Endothelial cell of umbilical vein (primary cell): ENCODE measurements around the gene KCNIP1.

Source experiments
- CTCF ChIP-seq, 2 donors: IDR thresholded peaks; 1 replicate in 1 of 2; 2 replicates in 1 of 2; pipeline ENCODE4 v1.5.1; 2011; ENCODE audit warnings: low read length in 2 of 2, mild to moderate bottlenecking in 2 of 2, moderate library complexity in 2 of 2, control low read depth in 1 of 2, inconsistent platforms in 1 of 2, low read depth in 1 of 2; ENCODE audit not compliant: insufficient read depth in 1 of 2; ENCODE audit errors: extremely low read depth in 1 of 2
- EZH2 ChIP-seq: IDR thresholded peaks from 2 replicates; pipeline ENCODE4 v1.6.1; 2012; ENCODE audit warnings: borderline replicate concordance, low read depth, mild to moderate bottlenecking, moderate library complexity, low read length, inconsistent platforms; ENCODE audit not compliant: severe bottlenecking
- JUN ChIP-seq: IDR thresholded peaks from 2 replicates; pipeline ENCODE4 v1.6.1; 2011; ENCODE audit warnings: borderline replicate concordance, low read depth; ENCODE audit not compliant: insufficient read length, insufficient read depth
- MAX ChIP-seq: IDR thresholded peaks from 2 replicates; pipeline ENCODE4 v1.6.1; 2011; ENCODE audit not compliant: insufficient read depth, insufficient read length
- MYC ChIP-seq: IDR thresholded peaks from one replicate; pipeline ENCODE4 v1.6.1; 2011; ENCODE audit warnings: mild to moderate bottlenecking, low read depth, low read length
- POLR2A ChIP-seq: IDR thresholded peaks from 2 replicates; pipeline ENCODE4 v1.6.1; 2012; ENCODE audit warnings: low read depth, mild to moderate bottlenecking, control low read depth, low read length
- POLR2AphosphoS5 ChIP-seq: IDR thresholded peaks from 2 replicates; pipeline ENCODE4 v1.6.1; 2012; ENCODE audit warnings: low read depth, mild to moderate bottlenecking, control low read depth, low read length, moderate library complexity; ENCODE audit not compliant: insufficient read depth

- TF ChIP-seq CTCF (IDR thresholded peaks at IDR 0.05; ENCODE audit: extremely low read depth in 1 of 2, insufficient read depth in 1 of 2, low read depth in 1 of 2, low read length in 2 of 2) (no peak), POLR2AphosphoS5 (no peak), EZH2 (no peak), JUN (no peak), POLR2A (no peak), MYC (no peak), MAX (no peak)
These were observed 4.9 kb upstream of the KCNIP1 start for GRCh38 chr5:170498811-170499351.
